ENCODE measurements around the gene G3BP1.
"Not testable (repeated sequence)": the region's sequence is repeated elsewhere in the genome, so short reads cannot be mapped to it uniquely, and the experiment has no call there.

G3BP1 gene

GRCh38 chr5:151855701-151856100, 83.9 kb downstream of the G3BP1 start:
- Histone ChIP-seq H3K4me2 (ENCODE audit: low read length) (no peak overlapping the region), H3K9me2 (replicated peaks; ENCODE audit: control insufficient read depth, low read length) (no peaks in the 10 kb centered on the region)

GRCh38 chr5:151856861-151857260, 85.1 kb downstream of the G3BP1 start:
- Histone ChIP-seq H3K4me1 (ENCODE audit: control insufficient read depth, low read length) (no peaks in the 10 kb centered on the region), H3K4me2 (ENCODE audit: low read length) (no peak overlapping the region), H3K27ac (ENCODE audit: low read depth, low read length) (no peak overlapping the region), H3K27me3 (ENCODE audit: control insufficient read depth, low read length) (no peaks in the 10 kb centered on the region), H4K20me1 (ENCODE audit: control insufficient read depth, insufficient read depth, low read depth, low read length) (no peaks in the 10 kb centered on the region), H3K4me3 (ENCODE audit: low read length) (no peak overlapping the region), H3K9me3 (ENCODE audit: control insufficient read depth, insufficient read depth, low read length) (peaks cover 4% of the 10 kb centered on the region; the same call in 1 of the 2 replicates), H3K79me2 (ENCODE audit: control insufficient read depth, low read length) (no peaks in the 10 kb centered on the region), H3K36me3 (ENCODE audit: control insufficient read depth, low read length) (no peaks in the 10 kb centered on the region), H3F3A (ENCODE audit: control insufficient read depth, insufficient read depth) (no peaks in the 10 kb centered on the region), H3K9me2 (replicated peaks; ENCODE audit: control insufficient read depth, low read length) (no peaks in the 10 kb centered on the region)
- TF ChIP-seq EZH2phosphoT487 (IDR thresholded peaks at IDR 0.05; ENCODE audit: borderline replicate concordance, low read length) (no peak), CTCF (IDR thresholded peaks at IDR 0.05; ENCODE audit: low read depth, low read length, poor library complexity, severe bottlenecking) (no peak)

More at GRCh38 chr5:151855701-151856100, 83.9 kb downstream of the G3BP1 start:
- no peaks in the 10 kb centered on the region for H3K36me3 ChIP-seq (ENCODE audit: control insufficient read depth, low read length)
- no peak overlapping the region for H3K27ac ChIP-seq (ENCODE audit: low read depth, low read length)
- peaks cover 4% of the 10 kb centered on the region; the same call in 1 of the 2 replicates for H3K9me3 ChIP-seq (ENCODE audit: control insufficient read depth, insufficient read depth, low read length)
- no peak overlapping the region for H3K4me3 ChIP-seq (ENCODE audit: low read length)
- no peaks in the 10 kb centered on the region for H3K79me2 ChIP-seq (ENCODE audit: control insufficient read depth, low read length)
- H4K20me1 ChIP-seq (ENCODE audit: control insufficient read depth, insufficient read depth, low read depth, low read length) = no peaks in the 10 kb centered on the region
- no peaks in the 10 kb centered on the region for H3F3A ChIP-seq (ENCODE audit: control insufficient read depth, insufficient read depth)
- H3K27me3 ChIP-seq (ENCODE audit: control insufficient read depth, low read length) = no peaks in the 10 kb centered on the region
- no peak for TF ChIP-seq CTCF (IDR thresholded peaks at IDR 0.05; ENCODE audit: low read depth, low read length, poor library complexity, severe bottlenecking)
- no peak for TF ChIP-seq EZH2phosphoT487 (IDR thresholded peaks at IDR 0.05; ENCODE audit: borderline replicate concordance, low read length)
- no peaks in the 10 kb centered on the region for H3K4me1 ChIP-seq (ENCODE audit: control insufficient read depth, low read length)

- H3K4me3 ChIP-seq (ENCODE audit: low read length); H3K4me1 ChIP-seq (ENCODE audit: control insufficient read depth, low read length); H3K9me3 ChIP-seq (ENCODE audit: control insufficient read depth, insufficient read depth, low read length); H3F3A ChIP-seq (ENCODE audit: control insufficient read depth, insufficient read depth); H4K20me1 ChIP-seq (ENCODE audit: control insufficient read depth, insufficient read depth, low read depth, low read length); H3K36me3 ChIP-seq (ENCODE audit: control insufficient read depth, low read length); H3K27me3 ChIP-seq (ENCODE audit: control insufficient read depth, low read length); H3K9me2 ChIP-seq (replicated peaks; ENCODE audit: control insufficient read depth, low read length); H3K79me2 ChIP-seq (ENCODE audit: control insufficient read depth, low read length); H3K4me2 ChIP-seq (ENCODE audit: low read length); H3K27ac ChIP-seq (ENCODE audit: low read depth, low read length): not testable (repeated sequence)
These were observed 89.1 kb downstream of the G3BP1 start for GRCh38 chr5:151860867-151861266.

Measured in DOHH2 (cell line).